Mesothelial cell of epicardium (in vitro differentiated cells): ENCODE data around the gene TSPO. TPM values are rescaled to one million over a fixed set of nuclear protein-coding genes. Genes with fewer than 3 reads are reported as not detected.

ENCODE experiments used
- DNase-seq, 2 experiments: peaks; one replicate each; pipeline ENCODE4 v3.0.0; 2021; ENCODE audit warnings: low spot score in 2 of 2; ENCODE audit not compliant: unreplicated experiment in 2 of 2
- H3K27ac Mint-ChIP-seq: 2 replicates; pipeline ENCODE4 v1.8.0; 2021; ENCODE audit warnings: mixed read lengths
- H3K27me3 Mint-ChIP-seq: 2 replicates; pipeline ENCODE4 v1.8.0; 2021; ENCODE audit warnings: low read depth, mixed read lengths
- H3K36me3 Mint-ChIP-seq: 2 replicates; pipeline ENCODE4 v1.8.0; 2021; ENCODE audit warnings: mixed read lengths
- H3K4me1 Mint-ChIP-seq: 2 replicates; pipeline ENCODE4 v1.8.0; 2021; ENCODE audit warnings: mixed read lengths
- H3K4me3 Mint-ChIP-seq: 2 replicates; pipeline ENCODE4 v1.8.0; 2021; ENCODE audit warnings: mild to moderate bottlenecking, moderate library complexity, mixed read lengths
- H3K9me3 Mint-ChIP-seq: 2 replicates; pipeline ENCODE4 v1.8.0; 2021; ENCODE audit warnings: mixed read lengths
- total RNA-seq: library from RNA; stranded (reverse); gene quantifications from 3 replicates; pipeline ENCODE4 v1.2.1, GENCODE V29; 2021
- TF ChIP-seq, protein P1 (sequence below): fragments of 200-600 bp; sonication (generic); IDR thresholded peaks from one replicate; pipeline ENCODE4 v1.5.0; 2021; ENCODE audit warnings: antibody characterized with exemption; ENCODE audit not compliant: unreplicated experiment

TSPO gene
- total RNA-seq, 1 donor from 2014 or later: 44.9 TPM

DNA sequence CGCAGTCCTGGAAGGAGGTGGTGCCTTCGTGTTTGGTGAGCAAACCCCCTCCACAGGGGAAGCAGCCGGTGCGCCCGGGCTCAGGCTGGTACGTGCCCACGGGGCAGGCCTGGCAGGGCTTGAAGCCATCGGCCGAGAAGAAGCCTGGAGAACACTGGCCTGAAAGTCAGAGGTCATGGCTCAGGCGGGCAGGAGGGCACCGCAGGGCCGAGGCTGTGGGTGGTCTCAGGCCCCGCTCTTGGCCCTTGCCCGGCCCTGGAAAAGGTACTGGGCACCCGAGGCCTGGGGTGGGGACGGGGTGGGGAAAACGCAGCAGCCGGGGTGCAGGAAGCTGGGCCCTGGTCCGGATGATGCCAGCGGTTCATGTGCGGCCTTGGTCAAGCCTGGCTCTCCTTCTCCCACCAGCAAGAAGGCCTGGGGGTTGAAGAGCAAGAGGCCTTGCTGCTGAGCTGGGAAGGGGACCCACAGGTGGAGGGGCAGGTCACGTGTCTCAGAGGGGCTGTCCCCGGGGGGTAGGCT lies 61.1 kb downstream of the TSPO start:
- TF ChIP-seq, protein P1, sequence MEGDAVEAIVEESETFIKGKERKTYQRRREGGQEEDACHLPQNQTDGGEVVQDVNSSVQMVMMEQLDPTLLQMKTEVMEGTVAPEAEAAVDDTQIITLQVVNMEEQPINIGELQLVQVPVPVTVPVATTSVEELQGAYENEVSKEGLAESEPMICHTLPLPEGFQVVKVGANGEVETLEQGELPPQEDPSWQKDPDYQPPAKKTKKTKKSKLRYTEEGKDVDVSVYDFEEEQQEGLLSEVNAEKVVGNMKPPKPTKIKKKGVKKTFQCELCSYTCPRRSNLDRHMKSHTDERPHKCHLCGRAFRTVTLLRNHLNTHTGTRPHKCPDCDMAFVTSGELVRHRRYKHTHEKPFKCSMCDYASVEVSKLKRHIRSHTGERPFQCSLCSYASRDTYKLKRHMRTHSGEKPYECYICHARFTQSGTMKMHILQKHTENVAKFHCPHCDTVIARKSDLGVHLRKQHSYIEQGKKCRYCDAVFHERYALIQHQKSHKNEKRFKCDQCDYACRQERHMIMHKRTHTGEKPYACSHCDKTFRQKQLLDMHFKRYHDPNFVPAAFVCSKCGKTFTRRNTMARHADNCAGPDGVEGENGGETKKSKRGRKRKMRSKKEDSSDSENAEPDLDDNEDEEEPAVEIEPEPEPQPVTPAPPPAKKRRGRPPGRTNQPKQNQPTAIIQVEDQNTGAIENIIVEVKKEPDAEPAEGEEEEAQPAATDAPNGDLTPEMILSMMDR: no peak
- Mint-ChIP-seq H3K9me3 (no peaks in the 10 kb centered on the region), H3K36me3 (no peaks in the 10 kb centered on the region), H3K4me1 (peaks cover 8% of the 10 kb centered on the region), H3K27ac (no peak overlapping the region), H3K4me3 (no peak overlapping the region), H3K27me3 (no peaks in the 10 kb centered on the region)
- DNase-seq: no peak

Other genes with a start within 250 kb of the TSPO start
- 54.5 to 58.7 TPM (median 56.6 TPM) in 3 replicates for gene PACSIN2, start 136.4 kb upstream of the TSPO start, total RNA-seq
- 14.4 to 18.0 TPM (median 15.3 TPM) in 3 replicates for gene TTLL1, start 62.2 kb upstream of the TSPO start, total RNA-seq
- 8.0 to 9.9 TPM (median 9.3 TPM) in 3 replicates for gene BIK, start 40.8 kb upstream of the TSPO start, total RNA-seq
- 17.4 to 18.1 TPM (median 17.6 TPM) in 3 replicates for gene MCAT, start 8.2 kb upstream of the TSPO start, total RNA-seq
- 41.3 to 43.5 TPM (median 42.7 TPM) in 3 replicates for gene TTLL12, start 35.6 kb downstream of the TSPO start, total RNA-seq
- gene SCUBE1, start 191.8 kb downstream of the TSPO start, total RNA-seq: 16.2 to 19.4 TPM (median 19.3 TPM) in 3 replicates